Fibroblast of skin of left biceps (primary cell): ENCODE measurements around the gene DNAJC27.
"Not testable (repeated sequence)": the region's sequence is repeated elsewhere in the genome, so short reads cannot be mapped to it uniquely, and the experiment has no call there.

ENCODE experiments used
- DNase-seq, 2 experiments: peaks; one replicate each; pipeline ENCODE4 v3.0.0-alpha.2; 2013; ENCODE audit warnings: low read depth in 2 of 2

Gene DNAJC27

DNA sequence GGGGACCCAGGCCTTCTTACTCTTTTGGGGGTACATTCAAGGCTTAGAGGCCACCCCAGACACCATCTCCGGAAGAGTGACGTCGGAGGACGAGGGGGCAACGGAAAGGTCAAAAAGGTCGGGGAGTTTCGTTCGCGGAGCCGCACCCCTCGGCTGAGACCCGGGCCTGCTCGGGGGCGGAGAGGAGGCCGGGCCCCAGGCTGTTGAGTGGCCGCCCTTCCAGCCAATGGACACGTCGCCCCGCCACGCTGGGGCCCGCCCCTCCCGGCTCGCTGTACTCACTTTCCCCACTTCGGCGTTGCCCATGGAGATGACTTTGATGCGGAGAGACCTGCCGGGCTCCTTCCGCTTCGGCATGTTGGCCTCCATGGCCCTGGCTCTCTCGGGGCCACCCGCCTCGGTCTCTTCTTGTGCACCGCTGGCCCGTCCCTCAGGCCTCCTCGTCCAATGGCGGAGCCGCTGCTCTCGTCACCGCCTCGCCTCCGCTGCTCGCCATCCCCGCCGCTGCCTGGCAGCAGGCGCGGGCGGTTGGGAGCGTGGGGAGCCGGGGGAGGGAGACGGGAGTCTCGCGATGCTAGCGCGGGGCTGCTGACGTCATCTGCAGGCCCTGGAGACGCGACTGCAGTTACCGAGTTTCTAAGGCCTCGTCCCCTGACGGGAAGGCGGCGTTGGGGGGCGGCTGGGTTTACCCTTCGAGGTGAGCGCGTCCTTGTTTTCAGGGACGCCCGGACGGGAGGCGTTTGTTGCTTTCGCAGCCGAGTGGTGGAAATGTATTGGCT is at the start of gene DNAJC27:
Gene DNAJC27, minus strand, starts transcription at position 420 of the 779 bp plus-strand sequence. Its CDS starts 51 bp downstream, at position 369.
- peak; percentile 95 to 96 for DNase-seq

DNA sequence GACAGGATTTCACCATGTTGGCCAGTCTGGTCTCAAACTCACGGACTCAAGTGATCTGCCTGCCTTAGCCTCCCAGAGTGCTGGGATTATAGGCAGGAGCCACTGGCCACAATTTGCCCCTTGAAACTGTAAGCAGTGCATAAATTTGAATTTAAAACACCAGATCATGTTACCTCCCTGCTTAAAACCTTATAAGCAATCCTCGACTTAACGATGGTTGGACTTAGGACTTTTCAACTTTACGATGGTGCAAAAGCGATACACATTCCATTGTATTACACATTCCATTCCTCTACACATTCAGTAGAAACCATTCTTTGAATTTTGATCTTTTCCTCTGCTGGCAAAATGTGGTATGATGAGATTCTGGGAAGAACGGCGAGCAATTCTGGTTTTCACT is 46.9 kb upstream of the DNAJC27 start:
- no peak for DNase-seq

DNA sequence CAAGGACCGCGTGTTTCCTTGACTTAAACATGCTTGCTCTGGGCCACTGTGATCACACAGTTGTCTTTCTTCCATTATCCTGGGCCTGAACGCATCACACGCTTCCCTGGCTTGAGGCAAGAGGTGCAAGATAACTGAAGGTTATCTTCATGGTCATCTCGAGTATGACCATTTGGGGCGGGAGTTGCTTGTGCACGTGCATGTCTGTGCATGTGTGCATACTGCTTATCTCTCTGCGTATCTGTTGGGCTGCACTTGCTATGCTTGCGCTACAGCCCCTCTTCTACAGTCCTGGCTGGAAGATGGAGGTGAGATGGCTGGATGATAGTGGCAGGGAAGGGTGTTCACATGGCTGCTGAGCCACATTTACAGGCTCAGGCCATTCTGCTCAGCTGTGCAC is 42.9 kb upstream of the DNAJC27 start:
- DNase-seq = no peak

DNA sequence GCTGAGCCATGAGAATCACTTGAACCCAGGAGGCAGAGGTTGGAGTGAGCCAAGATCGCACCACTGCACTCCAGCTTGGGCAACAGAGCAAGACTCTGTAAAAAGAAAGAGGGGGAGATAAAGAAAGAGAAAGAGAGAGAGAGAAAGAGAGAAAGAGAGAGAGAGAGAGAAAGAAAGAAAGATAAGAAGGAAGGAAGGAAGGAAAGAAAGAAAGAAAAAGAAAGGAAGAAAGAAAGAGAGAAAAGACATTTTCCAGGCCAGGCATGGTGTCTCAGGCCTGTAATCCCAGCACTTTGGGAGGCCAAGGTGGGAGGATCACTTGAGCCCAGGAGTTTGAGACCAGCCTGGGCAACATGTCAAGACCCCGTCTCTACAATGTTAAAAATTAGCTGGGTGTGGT is 39.6 kb upstream of the DNAJC27 start:
- DNase-seq = not testable (repeated sequence)

DNA sequence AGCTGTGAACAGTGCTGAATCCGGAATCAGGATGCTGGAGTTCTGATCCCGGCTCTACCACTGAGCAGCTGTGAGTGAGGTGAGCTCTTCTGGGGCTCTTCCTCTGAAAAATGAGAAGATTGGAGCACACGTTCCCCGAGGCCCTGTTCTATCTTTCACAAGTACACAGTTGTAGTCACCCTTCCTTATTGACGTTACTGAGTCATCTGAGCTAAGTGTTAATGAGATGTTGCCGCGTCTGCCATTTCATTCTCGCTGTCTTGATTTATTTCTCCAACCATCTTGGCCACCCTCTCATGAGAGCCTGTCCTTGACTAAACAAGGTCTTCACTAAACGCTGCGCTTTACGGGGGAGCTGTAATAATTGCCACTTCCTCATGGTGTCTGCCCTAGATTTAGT is 38.2 kb upstream of the DNAJC27 start:
- DNase-seq = no peak

DNA sequence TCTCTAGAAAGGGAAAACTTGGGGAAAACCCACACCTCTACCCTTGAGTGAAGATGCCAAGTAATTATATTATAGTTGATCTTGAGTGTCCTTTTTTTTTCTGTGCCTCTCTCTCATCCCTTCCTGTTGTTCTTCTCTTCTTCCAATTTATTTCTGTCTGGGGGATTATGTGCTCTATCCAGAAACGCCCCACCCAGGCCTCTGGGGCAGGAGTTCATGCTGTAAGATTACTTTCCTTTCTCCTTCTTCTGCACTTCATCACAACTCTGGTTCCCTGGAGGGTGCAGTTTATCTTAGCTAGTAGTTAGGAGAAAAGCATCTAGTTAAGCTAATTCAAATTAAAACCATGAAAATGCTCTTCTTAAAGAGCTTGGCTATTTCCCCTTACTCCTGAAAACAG is 30.3 kb upstream of the DNAJC27 start:
- no peak for DNase-seq

DNA sequence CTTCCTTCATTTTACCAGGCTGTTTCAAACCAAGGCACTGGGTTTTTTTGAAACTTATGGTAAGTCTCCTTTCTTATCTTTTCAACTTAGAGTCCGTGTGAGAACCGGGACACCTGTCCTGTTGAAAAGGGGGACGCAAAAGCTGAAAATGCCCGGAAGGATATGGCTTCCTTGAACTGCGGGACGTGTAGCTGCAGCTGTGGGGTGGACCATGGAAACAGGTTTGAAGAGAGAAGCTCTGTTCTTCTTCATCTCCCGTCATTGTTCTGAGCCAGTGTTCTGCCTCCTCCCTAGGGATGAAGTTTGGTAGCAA is 29.5 kb upstream of the DNAJC27 start:
- no peak for DNase-seq

DNA sequence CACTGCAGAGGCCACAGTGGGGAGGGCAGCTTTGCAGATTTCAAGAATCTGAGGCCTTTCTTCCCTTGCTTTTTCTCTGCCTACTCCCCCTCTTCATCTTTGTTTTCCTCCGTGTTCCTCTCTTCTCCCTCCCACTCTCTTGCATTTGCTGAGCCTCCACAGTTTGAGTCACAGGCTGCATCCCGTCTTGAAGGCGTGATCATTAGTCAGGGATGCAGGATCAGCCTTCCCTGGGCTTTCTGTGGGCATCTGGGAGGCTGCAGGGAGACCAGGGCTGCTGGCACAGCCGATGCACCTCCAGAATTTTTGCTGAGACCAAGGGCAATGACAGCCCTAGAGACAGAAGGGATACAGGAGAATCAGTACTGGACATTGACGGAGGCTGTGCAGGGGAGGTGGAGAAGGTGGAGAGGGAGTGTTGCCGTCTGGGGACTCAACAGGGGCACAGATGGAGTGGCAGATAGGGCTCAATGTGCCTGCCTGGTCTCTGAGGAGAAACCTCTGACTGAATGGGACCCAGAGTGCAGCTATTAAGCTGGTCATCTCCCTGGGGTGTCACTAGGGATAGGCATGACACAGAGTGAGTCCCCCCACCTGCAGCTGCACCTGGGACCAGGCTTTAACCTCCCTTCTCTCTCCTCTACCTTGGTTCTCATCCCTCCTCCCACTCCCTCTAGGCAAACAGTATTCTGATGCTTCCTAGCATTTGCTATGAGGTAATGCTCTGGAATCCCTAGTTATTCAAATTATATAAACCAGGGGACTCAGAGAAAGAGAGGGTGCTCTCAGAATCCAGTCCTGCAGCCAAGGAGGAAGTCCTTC is 29.0 kb upstream of the DNAJC27 start:
- DNase-seq = no peak

DNA sequence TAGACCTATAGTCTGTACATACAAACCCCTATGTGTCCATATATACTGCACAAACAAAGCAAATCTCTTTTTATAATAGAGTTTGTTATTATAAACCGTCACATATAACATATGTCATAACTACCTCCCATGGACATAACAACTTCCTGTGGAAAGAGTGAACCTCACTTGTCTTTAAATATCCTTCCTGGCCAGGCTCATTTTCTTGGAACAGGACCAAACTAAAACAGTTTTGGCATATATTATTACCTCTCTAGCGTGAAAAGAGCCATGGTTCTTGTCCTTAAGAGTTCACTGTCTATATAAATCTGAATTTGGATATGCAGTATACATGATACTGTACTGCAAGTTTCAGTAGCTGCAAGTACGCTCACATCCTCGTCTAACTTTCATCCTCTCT is 28.3 kb upstream of the DNAJC27 start:
- no peak for DNase-seq

DNA sequence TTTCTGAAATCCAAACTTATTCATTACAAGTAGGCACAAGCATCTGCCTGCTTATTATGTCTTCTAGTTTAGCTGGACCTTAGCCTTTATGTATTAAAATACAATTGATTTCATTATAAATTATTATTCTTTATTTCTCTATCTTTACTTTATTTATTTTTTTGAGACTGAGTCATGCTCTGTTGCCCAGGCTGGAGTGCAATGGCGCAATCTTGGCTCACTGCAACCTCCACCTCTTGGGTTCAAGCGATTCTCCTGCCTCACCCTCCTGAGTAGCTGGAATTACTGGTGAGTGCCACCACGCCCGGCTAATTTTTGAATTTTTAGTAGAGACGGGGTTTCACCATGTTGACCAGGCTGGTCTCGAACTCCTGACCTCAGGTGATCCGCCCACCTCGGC is 27.3 kb upstream of the DNAJC27 start:
- DNase-seq = not testable (repeated sequence)

DNA sequence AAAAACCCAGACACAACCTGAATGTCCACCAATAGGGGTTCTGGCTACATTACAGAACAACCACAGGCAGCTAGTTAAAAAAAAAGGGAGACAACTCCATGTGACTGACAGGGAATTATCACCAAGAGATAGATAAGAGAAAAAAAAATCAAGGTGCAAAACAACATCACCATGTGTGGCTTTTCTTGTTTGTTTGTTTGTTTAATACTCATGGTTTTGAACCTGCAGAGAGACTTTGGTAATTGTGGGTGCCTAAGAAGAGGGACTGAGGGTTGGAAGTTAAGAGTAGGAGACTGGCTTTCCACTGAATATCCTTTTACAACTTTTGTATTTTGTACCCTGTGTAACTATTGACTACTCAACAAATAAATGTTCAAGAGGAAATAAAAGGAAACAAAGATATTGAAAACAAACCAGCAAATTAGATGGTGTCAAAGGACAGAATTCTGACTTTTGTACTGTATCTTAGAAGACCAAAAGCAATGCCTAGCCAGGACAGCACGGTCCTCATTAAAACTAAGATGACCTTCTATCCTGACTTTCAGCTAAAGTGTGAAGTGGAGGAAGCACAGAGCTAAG is 22.5 kb upstream of the DNAJC27 start:
- no peak for DNase-seq

DNA sequence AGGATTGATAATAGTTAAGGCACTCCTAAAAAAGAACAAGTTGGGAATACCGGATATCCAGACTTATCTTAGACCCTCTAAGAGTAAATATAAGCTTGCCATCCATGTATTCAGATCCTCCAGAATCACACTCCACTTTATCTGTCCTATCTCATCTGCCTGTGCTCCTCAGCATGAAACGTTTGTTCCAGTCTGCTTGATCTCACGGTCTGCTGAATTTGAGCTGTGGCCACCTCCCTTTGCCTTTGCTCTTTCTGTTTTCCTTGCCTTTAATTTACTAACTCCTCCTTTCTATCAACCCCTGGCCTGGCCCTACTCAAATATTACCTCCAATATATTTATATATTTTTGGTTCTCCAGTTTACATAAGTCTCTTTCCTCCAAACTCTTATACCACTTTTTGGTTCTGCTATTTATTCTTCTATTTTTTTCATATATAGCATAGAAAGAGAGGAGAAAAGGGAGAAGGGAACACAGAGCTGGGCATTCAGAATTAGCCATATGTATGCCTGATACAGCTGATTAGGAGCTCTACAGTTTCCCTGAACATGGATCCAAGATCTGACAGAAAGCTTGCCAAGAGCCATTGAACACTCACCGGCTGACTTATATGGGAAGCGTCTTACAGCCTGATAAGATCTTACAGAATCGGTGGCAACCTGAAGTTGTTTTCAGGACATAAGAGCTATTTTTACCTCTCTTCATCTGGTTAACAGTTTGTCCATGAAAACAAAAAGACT is 21.8 kb upstream of the DNAJC27 start:
- DNase-seq = no peak

DNA sequence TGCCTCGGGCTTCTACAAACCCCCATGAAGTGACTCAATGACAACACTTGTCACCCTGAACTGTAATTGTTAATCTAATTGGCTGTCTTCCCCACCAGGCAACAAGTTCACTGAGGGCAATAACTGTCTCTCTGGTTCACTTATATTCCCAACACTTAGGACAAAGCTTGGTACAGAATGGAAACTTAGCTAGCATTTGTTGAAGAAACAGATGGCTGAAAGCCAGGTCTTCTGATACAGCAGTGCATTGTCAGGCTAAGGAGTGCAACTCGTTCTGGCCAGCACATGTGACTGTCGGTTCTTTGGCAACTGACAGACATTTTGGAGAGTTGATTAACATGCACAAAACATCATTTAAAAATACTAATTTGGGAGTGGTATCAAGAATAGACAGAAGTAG is 14.6 kb upstream of the DNAJC27 start:
- DNase-seq = no peak

DNA sequence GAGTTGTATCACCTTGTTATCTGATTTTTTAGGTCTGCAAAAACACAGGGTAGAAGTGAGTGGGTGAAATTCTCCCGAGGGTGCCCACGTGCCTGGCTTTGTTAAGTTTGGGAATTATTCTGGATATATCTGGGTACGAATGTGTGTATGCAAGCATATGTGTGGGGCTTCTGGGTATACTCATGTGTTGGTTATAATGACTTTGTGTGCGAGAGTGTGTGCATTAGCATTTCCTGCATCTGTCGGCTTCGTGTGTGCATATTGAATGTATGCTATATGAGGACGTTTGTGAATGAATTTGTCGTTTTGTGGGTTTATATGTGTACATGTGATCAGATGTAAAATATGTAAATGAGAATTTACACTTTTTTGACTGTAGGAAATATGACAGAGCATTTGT is 13.8 kb upstream of the DNAJC27 start:
- no peak for DNase-seq

DNA sequence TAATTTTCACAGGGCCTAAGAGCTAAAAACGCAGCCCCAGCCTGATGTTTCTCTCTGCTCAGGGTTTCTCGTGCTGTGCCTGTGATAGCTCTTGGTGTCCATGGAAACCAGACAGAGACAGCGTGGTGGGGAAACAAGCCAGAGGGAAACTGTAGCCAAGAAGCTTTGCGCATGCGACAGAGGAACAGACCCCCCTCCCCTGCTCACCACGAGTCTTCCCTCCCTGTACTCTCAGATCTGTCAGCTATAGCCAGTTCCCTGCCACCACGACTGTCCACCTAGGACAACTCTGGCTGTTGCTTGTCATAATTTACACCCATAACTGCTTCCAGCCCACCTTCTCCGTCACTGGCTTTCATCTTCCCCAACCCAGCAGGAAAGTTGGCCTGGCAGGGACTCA is 13.2 kb upstream of the DNAJC27 start:
- no peak for DNase-seq

DNA sequence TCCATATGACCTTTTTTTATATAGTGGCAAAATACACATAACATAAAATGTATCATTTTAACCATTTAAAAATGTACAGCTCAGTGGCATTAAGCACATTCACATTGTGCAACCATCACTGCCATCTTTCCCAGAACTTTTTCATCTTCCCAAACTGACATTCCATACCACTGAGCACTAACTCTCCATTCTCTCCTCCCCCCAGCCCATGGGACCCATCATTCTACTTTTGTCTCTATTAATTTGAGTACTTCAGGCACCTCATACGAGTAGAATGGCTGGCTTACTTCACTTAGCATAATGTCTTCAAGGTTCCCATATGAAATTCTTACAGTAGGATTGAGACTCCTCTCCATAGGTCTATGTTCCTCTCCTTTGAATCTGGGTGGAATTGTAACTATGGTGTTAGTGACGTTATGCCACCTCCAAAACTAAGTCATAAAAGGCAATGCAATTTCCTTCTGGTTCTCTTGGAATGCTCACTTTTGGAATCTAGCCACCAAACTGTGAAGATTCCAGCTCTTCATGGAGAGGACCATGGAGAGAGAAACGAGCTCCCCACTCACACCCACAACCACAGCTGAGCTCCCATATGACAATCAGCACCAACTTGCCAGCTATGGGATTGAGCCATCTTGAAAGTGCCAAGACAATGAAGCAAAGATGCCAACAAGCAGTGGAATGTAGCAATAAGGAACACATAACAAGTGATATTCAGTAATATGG is 9.8 kb upstream of the DNAJC27 start:
- peak; percentile 41 to 45 for DNase-seq

DNA sequence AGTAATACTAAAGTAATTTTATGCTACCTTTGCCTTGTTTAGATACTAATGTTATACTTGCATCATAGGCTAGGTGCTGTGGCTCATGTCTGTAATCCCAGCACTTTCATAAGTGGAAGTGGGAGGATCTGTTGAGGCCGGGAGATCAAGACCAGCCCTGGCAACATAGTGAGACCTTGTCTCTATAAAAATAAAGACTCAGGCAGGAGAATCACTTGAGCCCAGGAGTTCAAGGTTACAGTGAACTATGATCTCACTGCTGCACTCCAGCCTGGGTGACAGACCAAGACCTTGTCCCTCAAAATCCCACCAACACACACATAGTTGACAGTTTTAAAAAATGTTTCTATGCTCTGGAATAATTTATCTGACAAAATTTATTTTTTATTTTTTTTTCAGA is 6.9 kb upstream of the DNAJC27 start:
- no peak for DNase-seq

DNA sequence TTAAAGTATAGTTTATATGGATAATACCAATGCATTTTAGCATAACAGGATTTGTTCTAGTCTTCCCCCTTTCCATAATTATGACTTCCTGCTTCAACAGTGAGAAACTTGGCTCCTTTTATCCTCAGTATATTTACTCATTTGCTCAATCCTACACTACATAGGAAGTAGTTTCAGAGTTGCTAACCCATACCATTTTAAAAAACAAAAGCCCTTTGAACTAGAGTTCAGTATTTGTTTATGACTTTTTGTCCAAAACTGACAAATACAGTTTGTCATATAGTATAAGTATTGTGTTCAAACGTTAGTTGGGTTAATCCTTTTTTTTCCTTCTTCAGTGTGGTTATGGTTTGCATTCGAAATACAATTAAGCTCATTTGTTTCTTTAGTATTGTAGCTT is 5.9 kb upstream of the DNAJC27 start:
- DNase-seq = no peak

DNA sequence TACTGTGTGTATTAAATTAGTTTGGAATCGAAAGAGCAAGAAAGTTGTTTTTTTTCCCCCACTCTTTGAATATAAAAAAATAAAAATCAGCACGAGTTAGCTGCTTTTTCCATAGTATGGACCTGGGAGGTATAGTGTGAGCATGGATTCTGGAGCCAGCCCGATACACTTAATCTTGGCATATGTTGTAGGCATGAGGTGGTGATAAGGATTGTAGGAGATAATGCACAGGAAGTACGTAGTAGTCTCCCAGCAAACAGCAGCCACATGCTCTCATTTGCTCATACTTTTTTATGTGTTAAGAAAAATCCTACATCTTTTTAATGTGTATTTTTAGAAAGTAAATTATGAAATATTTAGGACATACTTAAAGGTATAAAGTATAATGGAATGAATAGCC is 2.1 kb upstream of the DNAJC27 start:
- no peak for DNase-seq

DNA sequence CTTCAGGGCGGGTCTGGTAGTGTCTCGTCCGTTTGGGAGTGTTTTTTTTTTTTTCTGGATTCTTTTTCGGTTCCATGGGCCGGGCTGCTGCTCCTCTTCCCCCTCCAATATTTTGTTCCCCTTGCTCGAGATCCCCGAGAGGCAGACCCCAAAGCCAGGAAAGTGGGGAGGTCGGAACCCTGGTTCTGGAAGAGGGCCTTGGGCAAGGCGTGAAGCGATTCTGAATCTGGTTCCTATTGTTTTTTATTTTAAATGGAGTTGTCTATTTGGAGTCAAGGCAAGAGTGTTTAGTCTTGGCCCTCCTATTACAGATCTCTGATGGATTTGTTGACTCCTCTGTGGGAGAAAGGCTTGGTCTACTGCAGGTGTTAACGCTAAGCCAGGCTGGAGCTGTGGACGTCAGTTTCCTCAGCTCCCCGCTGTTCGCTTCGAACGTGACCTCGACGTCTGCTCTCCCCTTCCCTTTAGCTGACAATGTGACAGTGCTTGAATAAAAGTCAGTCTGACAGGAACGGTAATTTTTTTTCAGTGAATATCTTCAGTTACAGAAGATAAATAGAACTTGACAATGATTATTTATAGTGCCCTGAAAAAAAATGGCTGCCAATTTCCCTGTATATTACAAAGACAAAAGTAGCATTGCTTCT is 683 bp upstream of the DNAJC27 start:
- no peak for DNase-seq

DNA sequence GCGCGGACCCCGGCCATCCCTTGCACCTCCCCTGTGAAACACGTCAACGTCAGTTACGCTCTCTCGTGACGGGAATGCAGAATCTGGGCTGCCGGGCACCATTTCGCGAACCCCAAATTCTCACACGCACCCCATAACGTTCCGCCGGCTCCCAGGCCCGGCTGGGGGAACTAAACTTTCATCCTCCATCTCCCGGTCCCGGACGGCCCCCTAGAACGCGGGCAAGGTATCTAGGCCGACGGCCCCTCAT is 544 bp downstream of the DNAJC27 start:
- DNase-seq = no peak
